GM19468 (cell line): Measurements from ENCODE around the gene SSTR3.
"Not testable (repeated sequence)": the region's sequence is repeated elsewhere in the genome, so short reads cannot be mapped to it uniquely, and the experiment has no call there.

ENCODE experiments used
- ATAC-seq: cut with Tn5 transposase; IDR thresholded peaks from one replicate; pipeline ENCODE4 v1.9.1; 2021; ENCODE audit warnings: mild to moderate bottlenecking, moderate library complexity, moderate number of reproducible peaks; ENCODE audit not compliant: unreplicated experiment; ENCODE audit errors: extremely low read depth

The SSTR3 gene

DNA sequence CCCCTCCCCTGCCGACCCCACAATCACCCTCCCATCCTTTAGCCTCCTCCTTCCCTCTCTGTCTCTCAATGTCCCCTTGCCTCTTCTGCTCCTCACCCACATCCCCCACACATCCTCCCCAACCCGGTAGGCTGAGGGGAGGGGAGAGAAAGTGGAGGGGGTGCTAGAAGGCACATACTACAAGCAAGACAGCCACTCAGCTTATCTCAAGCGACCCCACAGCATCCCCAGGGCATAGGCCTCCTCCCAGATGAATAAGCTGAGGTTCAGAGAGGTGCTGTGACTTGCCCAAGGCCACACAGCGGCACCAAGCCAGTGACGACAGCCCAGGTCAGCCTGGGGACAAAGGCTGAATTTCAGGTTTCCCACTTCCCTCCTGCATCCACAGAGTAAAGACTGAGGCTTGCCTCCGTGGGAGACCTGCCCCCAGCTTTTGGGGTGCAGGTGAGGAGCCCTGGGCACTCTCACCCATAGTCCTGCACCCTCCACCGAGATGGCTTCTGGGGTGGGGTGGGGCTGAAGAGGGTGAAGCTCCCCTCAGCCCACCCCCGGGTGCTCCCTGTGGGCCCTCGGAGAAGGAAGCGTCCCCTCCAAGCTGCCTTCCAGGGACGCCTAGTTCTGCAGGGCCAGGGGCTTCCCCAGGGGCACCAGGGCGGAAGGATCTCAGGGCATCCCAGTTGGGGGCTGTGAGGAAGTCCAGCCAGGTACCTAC is 31.3 kb upstream of the SSTR3 start:
- ATAC-seq, result no peak

- ATAC-seq, result peak; percentile 50
Measured at GRCh38 chr22:37242395-37242918, 30.2 kb upstream of the SSTR3 start.

DNA sequence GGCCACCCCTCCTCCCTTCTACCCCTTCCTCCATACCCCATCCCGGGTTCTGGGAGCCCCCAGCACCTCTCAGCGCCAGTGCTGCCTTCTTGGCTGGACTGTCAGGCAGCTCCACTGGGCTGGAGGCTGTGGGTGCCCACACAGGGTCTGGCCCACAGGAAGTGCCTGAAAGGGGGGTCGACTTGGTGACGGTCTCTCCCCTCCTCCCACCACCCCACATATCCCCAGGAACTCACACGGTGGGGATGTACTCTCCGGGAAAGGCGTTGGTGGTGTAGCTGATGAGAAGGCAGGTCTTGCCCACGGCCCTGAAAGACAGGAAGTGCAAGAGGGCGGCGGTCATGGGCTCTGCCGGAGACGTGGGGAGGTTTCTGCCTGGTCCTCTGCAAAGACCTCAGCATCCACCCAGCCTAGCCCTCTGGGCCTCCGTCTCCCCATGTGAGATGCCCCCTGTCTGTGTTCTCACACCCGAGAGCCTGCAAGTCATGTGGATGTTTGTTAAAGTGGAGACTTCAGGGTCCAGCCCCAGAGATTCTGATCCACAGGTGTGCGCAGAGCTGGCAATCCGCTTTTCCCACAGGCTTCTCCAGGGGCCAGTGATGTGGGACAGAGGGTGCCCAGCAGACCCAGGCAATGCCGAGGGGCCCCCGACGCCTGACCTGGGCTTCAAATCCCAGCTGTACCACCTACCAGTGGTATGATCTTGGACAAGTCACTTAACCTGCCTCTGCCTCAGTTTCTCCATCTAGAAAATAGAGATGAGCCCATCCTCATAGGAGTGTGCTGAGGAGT is 29.3 kb upstream of the SSTR3 start:
- no peak for ATAC-seq

DNA sequence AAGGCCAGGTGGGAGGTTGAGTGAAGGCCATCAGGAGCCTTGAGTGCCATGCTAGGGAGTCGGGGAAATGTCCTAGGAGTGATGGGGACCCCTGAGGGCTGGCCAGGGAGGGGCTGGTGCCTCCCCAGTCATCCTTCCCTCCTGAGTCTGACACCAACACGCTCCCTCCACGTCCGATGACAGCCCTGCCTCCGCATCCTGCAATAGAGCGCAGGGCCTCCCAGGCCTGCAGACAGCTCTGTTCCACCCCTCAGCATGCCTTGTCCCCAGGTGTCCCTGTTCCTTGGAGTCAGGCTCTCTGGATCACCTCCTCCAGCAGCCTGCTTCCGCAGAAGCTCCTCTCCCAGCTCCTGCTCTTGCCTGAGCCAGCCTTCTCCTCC is 28.7 kb upstream of the SSTR3 start:
- no peak for ATAC-seq

DNA sequence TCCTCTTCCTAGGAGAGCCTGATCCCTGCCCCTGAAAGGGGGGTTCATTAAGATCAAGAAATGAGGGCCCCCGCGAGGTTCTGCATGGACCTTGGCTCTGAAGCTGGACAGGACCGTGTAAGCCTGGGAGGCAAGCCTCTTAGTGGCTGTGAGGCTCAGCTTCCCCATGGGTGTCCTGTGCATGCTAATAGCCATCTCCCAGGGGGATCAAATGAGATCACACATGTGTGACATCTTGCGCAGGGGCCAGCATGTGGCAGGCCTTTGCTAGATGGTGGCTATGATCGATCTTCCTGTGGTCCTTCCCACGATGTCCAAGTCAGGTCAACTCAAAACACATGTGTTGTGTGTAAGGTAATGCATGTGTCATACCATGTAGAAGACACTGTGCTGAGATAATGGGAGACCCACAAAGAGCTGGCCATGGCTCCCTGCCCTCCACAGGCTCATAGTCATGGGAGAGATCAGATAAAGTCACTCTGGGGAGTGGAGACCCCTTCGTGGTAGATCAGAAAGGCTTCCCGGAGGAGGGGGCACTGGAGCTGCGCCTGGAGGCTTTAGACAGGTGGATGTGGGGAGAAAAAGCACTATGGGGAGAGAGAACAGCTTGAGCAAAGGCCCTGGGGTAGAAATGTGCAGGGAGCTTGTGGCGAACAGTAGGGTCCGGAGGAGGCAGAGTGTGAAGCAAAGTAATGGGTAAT is 28.1 kb upstream of the SSTR3 start:
- ATAC-seq, result no peak

- ATAC-seq, result no peak
Measured at GRCh38 chr22:37239336-37240239, 27.3 kb upstream of the SSTR3 start.

GRCh38 chr22:37237371-37238268 is 25.3 kb upstream of the SSTR3 start:
- ATAC-seq, result no peak

DNA sequence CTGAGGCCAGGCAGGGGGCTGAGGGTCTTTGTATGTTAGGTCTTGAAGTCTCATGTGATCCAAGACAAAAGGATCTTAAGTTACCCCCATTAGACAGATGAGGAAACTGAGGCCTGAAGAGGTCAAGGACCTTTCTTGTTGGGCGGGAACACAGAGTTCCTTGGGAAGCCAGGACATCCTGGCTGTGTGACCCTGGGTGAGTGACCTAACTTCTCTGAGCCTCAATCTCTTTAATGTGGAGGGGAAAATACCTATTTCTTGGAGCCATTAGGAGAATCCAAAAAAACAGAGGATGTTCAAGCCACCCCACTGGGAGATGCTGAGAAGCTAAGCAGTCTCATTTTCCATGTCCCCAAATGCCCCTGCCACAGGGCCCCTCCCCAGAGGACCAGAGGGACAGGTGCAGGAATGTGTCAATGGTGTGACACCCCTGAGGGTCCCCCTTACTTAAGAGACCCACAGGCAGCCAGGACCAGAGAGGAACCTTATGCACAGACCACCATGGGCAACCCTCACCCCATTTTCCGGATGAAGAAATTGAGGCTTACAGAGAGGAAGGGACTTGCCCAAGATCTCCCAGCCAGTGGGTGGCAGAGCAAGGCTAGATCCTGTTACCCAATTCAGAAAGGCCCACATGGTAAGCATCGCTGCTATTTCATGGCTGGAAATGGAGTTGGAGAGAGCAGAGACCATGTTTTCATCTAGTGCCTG is 23.8 kb upstream of the SSTR3 start:
- ATAC-seq, result no peak

- no peak for ATAC-seq
Measured at GRCh38 chr22:37234736-37235711, 22.7 kb upstream of the SSTR3 start.

DNA sequence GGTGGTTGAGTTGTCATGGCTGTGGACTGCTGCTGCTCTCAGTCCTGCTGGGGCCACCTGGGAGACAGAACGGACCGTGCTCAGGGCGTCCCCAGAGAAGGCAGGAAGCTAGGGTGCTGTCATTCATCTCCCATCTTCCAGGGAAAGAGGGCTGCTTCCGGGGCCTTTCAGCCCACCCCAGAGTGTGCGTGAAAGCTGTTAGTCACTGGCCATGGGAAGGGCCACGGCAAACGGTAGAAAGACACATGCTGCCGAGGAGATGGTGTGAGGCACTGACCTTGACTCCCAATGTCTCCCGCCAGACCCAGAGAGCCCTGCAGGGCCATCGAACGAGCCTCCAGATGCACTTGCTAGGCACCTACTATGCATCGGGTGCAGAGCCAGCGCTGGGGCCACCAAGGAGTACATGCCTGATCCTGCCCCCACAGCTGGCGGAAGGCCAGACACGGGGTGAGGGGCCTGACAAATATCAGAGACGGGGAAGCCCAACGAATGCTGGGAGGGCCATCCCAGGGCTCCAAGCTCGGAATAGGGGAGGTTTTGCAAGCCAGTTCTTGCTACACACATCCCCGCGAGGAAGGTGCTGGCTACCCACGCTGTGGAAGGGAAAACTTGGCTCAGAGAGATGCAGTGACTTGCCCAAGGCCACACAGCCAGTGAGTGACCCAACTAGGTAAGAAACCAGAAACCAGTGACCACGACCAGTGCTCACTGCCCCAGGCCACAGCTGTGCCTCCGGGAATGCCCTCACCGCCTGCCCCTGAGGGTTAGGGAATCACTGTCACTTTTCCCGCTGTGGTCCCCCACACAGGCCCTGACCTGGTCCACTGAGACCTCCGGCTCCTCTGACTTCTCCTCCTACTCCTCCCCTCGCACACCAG is 21.7 kb upstream of the SSTR3 start:
- no peak for ATAC-seq

DNA sequence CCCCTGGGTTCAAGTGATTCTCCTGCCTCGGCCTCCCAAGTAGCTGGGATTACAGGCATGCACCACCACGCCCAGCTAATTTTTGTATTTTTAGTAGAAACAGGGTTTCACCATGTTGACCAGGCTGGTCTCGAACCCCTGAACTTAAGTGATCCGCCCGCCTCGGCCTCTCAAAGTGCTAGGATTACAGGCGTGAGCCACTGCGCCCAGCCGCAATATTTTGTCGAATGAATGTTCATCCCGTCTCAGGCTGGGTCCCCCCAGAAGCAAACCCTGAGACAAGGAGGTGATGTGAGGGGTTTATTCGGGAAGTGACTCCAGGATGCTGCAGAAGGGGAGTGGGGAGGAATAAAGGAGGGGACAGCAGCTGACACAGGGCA is 21.1 kb upstream of the SSTR3 start:
- ATAC-seq, result not testable (repeated sequence)

- ATAC-seq, result no peak
Measured at GRCh38 chr22:37232140-37232998, 20.1 kb upstream of the SSTR3 start.

DNA sequence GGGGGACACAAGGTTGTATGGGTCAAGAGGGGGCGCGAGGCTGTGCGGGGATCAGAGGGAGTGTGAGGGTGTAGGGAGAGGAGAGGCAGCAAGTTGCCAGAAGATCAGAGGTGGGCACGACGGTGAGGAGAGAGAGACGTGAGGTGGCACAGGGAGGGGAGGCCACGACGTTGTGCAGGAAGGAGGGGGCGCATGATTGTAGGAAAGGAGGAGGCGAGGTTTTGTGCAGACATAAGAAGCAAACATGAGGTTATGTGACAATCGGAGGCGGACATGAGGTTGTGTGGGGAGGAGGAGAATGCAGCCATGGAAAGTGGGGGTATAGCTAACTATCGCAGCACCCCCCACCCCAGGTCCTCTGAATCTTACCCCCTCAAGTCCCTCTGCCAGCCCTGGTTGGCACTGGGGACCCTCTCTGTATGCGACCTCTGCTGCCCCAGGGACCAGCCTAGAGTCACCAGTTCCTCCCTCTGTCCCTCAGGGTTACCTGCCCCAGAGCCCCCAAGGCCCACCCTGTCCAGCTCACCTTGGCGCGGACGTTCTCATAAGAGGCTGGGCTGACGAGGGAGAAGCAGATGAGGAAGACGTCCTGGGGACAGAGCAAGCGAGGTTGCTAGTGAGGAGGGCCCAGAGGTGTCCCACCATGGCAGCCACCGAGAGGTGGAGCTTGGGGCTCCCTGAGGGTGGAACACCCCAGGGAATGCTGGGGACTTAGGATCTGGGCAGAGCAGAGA is 19.3 kb upstream of the SSTR3 start:
- ATAC-seq, result no peak

GRCh38 chr22:37230673-37231405 is 18.6 kb upstream of the SSTR3 start:
- ATAC-seq, result no peak
